GM20000 (cell line): ENCODE results near the gene CCDC15.

Source experiments
- DNase-seq: peaks from one replicate; pipeline ENCODE4 v3.0.0; 2012; ENCODE audit warnings: low spot score
- CTCF ChIP-seq: IDR thresholded peaks from 2 replicates; pipeline ENCODE4 v1.5.1; 2012; ENCODE audit warnings: mild to moderate bottlenecking, control low read depth; ENCODE audit errors: extremely low read depth, missing control alignments

The CCDC15 gene

GRCh38 chr11:124982043-124982442 lies 28.0 kb downstream of the CCDC15 start:
- no peak for TF ChIP-seq CTCF
- no peak for DNase-seq

- DNase-seq: no peak
- TF ChIP-seq CTCF: no peak
Measured at GRCh38 chr11:124983674-124984511, 29.9 kb downstream of the CCDC15 start.

- no peak for TF ChIP-seq CTCF
- no peak for DNase-seq
Measured at GRCh38 chr11:124984512-124984854, 30.5 kb downstream of the CCDC15 start.

GRCh38 chr11:124987096-124987495 lies 33.1 kb downstream of the CCDC15 start:
- TF ChIP-seq CTCF: no peak
- no peak for DNase-seq

GRCh38 chr11:124988063-124988462 lies 34.1 kb downstream of the CCDC15 start:
- DNase-seq: no peak
- no peak for TF ChIP-seq CTCF

- no peak for DNase-seq
Measured at GRCh38 chr11:125001079-125001778, 47.2 kb downstream of the CCDC15 start.

More at GRCh38 chr11:125001079-125001778, 47.2 kb downstream of the CCDC15 start:
- no peak for TF ChIP-seq CTCF
